ENCODE data around the gene HHIPL1.

HHIPL1 gene

GRCh38 chr14:99644723-99645544, at the start of gene HHIPL1:
Gene HHIPL1, plus strand, starts transcription at chr14:99645129. Its CDS starts 79 bp downstream, at chr14:99645208.
- DNase-seq (ENCODE audit: low read depth in 2 of 2): no peak

DNA sequence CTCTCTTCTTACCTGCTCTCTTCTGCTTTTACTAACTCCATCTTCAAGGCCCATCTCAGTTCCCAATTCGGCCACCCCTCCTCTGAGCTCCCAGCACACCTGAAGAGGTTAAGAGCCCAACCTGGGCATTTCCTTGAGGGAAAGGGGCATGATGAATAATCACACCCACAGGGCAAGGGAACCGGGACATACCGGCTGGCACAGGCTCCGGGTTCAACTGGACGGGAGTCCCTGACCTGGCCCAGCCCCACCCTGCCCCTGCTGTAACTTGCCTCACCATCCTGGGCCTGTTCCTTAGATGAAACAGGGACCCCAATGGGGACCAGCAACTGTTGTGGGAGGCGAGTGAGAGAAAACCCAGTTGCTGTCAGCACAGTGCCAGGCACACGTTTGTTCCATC, 49.4 kb upstream of the HHIPL1 start:
- no peak for DNase-seq (ENCODE audit: low read depth in 2 of 2)

GRCh38 chr14:99596071-99596627, 48.8 kb upstream of the HHIPL1 start:
- DNase-seq (ENCODE audit: low read depth in 2 of 2): no peak

DNA sequence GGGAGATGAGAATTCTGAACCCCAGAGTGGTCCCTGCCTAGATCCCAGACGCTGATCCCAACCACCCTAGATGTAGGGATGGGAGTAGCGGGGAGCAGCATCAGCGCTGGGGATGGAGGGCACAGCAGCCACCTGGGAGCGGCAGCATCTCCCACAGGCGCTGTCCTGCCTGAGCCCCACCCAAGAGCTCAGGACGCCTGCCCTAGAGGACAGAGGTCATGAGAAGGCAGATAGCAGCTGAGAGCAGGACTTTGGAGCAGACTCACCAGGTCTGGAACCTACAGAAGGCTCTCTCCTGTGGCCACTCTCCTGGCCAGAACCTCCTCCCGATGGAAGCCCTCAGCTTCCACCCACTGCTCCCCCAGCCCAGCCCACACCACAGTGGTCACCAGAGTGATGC, 48.2 kb upstream of the HHIPL1 start:
- DNase-seq (ENCODE audit: low read depth in 2 of 2): no peak

DNA sequence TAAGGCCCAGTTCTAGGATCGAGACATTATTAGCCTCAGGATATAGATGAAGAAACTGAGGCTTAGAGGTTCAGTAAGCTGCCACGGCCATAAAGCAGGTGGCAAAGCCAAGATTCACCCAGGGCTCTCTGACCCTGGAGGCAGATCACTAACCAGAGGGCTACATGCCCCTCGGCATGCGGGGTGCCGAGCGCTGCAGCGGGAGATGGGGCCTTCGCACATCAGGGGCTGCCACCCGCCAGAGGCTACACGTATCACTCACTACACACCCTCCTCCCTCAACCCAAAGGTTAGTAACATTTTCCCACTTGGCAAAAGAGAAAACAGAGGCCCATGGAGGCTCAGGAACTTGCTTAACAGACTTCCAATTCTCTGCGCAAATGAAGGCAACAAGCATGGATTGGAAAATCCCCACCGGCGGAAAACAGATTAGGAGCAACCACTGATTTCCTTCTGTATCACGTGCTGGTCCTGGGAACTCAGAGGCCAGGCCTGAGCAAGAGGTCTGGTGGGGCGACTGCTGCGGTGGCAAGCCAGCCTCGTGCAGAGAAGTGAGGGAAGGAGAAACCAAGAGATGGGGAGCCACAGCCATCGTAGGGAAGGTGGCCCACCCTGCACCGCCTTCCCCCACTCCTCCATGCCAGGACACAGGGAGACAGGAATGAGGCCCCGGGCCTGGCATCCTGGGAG, 46.9 kb upstream of the HHIPL1 start:
- DNase-seq (ENCODE audit: low read depth in 2 of 2): no peak

DNA sequence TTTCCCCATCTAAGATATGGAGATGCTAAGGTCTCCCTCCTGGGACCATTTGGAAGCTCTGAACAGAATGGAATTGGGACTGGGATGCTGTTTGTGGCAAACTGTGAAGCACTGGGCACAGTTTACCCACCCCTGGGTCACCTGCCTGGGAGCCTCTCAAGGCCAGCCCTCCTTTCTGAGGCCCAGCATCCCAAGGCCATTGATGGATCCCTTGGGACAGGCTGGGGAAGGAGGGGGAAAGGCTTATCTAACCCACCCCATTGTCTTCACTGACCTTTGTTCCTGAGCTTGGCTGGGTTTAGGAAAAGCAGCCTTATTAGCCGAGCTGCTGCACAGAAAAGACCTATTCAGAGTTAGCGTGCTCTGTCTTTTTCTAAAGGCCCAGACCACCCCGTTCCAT, 46.2 kb upstream of the HHIPL1 start:
- no peak for DNase-seq (ENCODE audit: low read depth in 2 of 2)

DNA sequence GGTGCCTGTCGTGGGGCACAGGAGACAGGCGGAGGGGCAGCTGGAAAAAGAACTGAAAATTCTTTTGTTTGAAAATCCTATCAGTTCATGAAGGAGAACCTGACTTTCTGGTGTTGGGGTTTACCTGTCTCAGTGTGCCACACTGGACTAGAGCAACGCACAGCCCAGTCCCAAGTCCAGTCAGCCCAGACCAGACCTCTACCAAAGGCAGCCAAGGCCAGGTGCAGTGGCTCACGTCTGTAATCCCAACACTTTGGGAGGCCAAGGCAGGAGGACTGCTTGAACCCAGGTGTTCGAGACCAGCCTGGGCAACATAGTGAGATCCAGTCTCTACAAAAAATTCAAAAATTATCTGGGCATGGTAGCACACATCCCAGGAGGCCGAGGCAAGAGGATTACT, 45.5 kb upstream of the HHIPL1 start:
- no peak for DNase-seq (ENCODE audit: low read depth in 2 of 2)

DNA sequence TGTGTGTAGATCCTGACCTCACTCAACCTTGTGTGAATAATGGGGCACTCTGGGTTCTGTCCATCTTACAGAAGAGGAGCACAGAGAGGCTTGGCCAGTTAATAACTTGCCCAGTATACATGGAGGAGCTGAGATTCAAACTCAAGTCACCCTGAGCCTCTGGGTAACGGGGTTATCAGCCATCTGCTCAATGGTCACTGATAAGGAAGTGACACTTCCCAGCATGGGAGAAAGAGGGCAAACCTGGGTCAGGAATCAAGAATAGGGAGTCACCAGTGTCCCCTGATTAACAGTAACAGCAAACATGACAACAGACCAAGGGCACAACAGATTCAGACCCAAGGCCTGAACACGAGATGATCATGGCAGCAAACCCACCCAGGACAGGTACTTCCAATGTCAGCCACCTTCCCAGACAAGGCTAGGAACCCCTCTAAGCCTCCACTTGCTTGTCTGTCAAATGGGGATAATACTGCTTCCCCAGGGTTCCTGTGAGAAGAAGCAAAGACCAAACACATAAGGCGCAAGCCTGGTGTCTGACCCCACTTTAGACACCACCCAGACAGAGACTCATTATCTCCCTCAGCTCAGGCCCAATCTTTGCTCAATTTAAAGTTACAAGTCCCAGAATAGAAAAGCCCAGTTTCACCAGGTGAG, 44.6 kb upstream of the HHIPL1 start:
- DNase-seq (ENCODE audit: low read depth in 2 of 2): no peak

GRCh38 chr14:99601361-99601831, 43.5 kb upstream of the HHIPL1 start:
- no peak for DNase-seq (ENCODE audit: low read depth in 2 of 2)

- no peak for DNase-seq (ENCODE audit: low read depth in 2 of 2)
Measured at GRCh38 chr14:99602054-99602787, 42.7 kb upstream of the HHIPL1 start.

DNA sequence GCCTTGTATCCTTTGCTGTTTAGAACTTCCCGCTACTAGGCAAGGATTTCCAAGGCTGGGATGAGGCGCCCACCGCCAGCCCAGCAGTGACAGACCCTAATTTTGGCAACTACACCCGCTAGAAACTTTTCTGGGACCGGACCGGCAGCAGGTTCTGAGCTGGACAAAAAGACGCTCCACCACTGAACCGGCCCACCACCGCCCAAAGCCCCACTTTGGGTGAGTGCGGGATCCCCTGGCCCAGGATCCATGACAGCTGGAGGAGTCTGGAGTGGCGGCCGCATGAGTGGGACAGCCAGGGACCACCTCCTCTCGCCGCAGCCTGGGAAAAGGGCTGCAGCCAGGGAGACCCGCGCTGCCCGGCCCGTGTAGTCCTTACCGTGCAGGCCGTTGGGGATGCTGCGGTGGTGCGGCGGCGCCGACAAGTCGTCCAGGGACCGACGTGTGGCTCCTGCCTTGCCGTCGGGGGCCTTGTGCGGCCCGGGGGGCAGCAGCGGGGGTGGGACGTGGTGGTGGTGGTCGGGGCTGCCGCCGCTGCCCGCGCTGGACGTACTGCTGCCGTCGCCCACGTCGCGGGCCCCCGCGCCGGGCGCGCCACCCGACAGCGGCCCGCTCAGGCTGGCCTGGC, 42.0 kb upstream of the HHIPL1 start:
- no peak for DNase-seq (ENCODE audit: low read depth in 2 of 2)

- DNase-seq (ENCODE audit: low read depth in 2 of 2): peak; percentile 23 to 31
Measured at GRCh38 chr14:99603471-99604277, 41.3 kb upstream of the HHIPL1 start, which contains the start of gene CCDC85C. Gene CCDC85C, minus strand, starts transcription at chr14:99604207. Its CDS starts 248 bp downstream, at chr14:99603959.

DNA sequence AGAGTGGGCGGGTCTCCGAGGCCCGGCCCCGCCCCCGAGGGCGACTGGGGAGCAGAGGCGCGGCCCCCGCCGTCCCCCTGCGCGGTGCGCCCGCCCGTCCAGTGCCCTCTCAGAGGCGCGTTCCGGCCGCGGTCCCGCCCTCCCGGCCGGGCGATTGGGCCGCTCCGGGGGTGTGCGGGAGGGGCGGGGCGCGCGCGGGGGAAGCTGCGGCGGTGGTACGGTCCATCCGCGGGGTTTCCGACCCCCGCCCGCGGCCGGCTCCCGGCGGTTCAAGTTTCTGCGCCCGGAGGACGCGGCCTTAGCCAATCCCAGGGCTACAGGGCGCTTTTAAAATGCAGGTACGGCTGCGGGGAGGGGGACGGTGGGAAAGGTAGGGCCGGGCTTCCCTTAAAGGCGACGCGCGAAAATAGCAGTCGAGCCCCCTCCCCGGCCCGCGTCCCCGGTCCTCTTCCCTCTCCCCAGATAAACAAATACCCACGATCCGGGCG, 40.6 kb upstream of the HHIPL1 start:
- DNase-seq (ENCODE audit: low read depth in 2 of 2): peak; percentile 88 to 89

GRCh38 chr14:99604766-99605298, 40.1 kb upstream of the HHIPL1 start:
- DNase-seq (ENCODE audit: low read depth in 2 of 2): peak in 1 of 2 donors; percentile 27

- peak; percentile 58 to 68 for DNase-seq (ENCODE audit: low read depth in 2 of 2)
Measured at GRCh38 chr14:99605299-99605961, 39.5 kb upstream of the HHIPL1 start.

- DNase-seq (ENCODE audit: low read depth in 2 of 2): no peak
Measured at GRCh38 chr14:99606359-99606758, 38.6 kb upstream of the HHIPL1 start.

DNA sequence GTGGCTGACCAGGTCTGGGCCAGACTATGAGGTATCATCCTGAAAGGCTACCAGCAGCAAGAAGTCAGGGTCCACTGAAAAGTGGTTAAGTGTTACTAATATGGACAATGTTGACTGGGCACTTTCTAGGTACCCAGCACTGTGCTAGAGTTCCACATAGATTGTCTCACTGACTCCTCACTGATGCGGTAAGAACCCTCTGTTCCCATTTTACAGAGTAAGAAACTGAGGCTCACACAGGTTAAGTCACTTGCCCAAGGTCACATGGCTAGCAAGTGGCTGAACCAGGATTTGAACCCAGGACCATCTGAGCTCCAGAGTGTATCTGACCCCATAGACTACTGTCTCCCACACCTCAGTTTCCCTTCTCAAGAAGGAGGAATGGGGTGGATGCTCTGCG, 36.3 kb upstream of the HHIPL1 start:
- DNase-seq (ENCODE audit: low read depth in 2 of 2): no peak

DNA sequence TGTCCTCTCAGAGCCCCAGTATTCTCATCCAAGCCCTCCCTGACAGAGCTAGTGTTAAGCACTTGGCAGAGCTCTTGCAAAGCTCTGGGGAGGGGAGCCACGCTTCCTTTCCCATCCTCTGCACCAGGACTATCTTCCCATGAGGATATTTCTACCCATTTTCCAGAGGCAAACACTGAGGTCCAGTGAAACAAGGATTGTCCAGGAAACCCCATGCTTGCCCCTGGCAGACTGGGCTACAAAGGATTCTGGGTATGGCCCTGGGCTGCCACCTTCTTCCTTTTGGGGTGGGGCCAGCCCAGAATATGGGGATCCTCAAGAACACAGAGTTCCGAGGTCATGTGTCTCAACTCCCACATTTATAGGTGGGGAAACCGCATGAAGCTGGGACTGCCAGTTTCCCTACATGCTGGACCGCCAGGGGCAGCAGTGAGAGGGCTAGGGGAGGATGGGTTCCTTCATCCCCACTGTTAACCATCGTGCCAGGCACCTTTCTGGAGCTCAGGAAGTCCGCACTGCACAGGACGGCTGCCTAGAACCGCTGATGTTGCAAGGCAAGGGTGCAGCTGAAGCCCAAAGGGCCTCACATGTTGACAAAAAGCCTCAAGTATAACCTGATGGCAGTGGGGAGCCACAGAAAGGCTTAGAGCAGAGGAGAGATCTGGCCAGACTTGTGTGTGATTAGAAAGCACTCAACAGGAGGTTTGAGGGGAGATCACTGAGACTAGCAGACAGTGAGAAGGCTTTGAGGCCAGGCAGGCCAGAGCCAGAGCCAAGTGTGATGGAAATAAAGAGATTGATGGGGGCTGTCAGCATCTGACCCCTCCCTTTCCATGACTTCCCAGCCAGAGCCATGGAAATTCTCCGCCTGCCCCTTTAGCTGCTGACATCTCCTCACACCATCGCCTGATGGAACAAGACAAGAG, 35.4 kb upstream of the HHIPL1 start:
- DNase-seq (ENCODE audit: low read depth in 2 of 2): no peak
